NCI-H748 treated with DMSO at 0.1 percent for 48 hours (cell line): ENCODE data around the gene PUM2.

Experiments
- DNase-seq: peaks from one replicate; lab custom pipeline; 2025; lab: John Stamatoyannopoulos, UW

Gene PUM2

GRCh38 chr2:20339012-20339411 lies 11.6 kb downstream of the PUM2 start:
- no peak for DNase-seq

- no peak for DNase-seq
These were observed 15.9 kb downstream of the PUM2 start for GRCh38 chr2:20334605-20335203.

- no peak for DNase-seq
These were observed 16.9 kb downstream of the PUM2 start for GRCh38 chr2:20333738-20334137.

GRCh38 chr2:20330192-20330591 lies 20.5 kb downstream of the PUM2 start:
- DNase-seq: no peak

GRCh38 chr2:20327370-20327769 lies 23.3 kb downstream of the PUM2 start:
- DNase-seq: no peak

- no peak for DNase-seq
These were observed 24.4 kb downstream of the PUM2 start for GRCh38 chr2:20326163-20326780.

- DNase-seq: no peak
These were observed 27.9 kb downstream of the PUM2 start for GRCh38 chr2:20322527-20323300.

GRCh38 chr2:20317690-20318089 lies 33.0 kb downstream of the PUM2 start:
- no peak for DNase-seq

- no peak for DNase-seq
These were observed 33.4 kb downstream of the PUM2 start for GRCh38 chr2:20317197-20317596.

- no peak for DNase-seq
These were observed 35.8 kb downstream of the PUM2 start for GRCh38 chr2:20314562-20315501.

- no peak for DNase-seq
These were observed 37.0 kb downstream of the PUM2 start for GRCh38 chr2:20313659-20314058.

- no peak for DNase-seq
These were observed 41.6 kb downstream of the PUM2 start for GRCh38 chr2:20309001-20309400.

GRCh38 chr2:20307311-20307710 lies 43.3 kb downstream of the PUM2 start:
- DNase-seq: no peak

- no peak for DNase-seq
These were observed 46.2 kb downstream of the PUM2 start for GRCh38 chr2:20304411-20304810.

- no peak for DNase-seq
These were observed 46.7 kb downstream of the PUM2 start for GRCh38 chr2:20303966-20304365.

GRCh38 chr2:20302019-20302418 lies 48.6 kb downstream of the PUM2 start:
- DNase-seq: no peak

- DNase-seq: no peak
These were observed 50.0 kb downstream of the PUM2 start for GRCh38 chr2:20300656-20301055.

- DNase-seq: no peak
These were observed 51.5 kb downstream of the PUM2 start for GRCh38 chr2:20299113-20299512.

- no peak for DNase-seq
These were observed 56.4 kb downstream of the PUM2 start for GRCh38 chr2:20294231-20294630.

GRCh38 chr2:20292984-20293383 lies 57.7 kb downstream of the PUM2 start:
- DNase-seq: no peak

- DNase-seq: no peak
These were observed 58.7 kb downstream of the PUM2 start for GRCh38 chr2:20291846-20292408.

GRCh38 chr2:20291106-20291564 lies 59.5 kb downstream of the PUM2 start:
- DNase-seq: no peak
